ENCODE measurements around the gene DOLPP1.

The DOLPP1 gene

DNA sequence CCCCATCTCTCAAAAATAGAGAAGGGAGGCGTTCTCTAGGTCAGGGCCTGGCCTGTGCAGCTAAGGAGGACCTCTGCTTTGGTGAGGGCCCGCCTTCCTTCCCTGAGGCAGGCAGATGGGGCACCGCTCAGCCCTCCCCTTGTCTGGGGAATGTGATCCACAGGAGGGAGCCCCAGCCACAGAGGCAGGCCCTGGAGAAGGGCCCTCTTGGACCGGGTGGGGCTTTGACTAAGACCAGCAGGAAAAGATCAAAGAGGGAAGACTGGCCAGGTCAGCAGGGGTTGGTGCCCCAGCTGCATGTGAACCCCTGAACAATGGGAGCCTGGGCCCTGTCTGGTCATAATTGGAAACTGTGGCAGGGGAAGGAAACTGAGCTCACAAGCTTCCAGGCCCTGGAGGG lies 52.2 kb downstream of the DOLPP1 start:
- Mint-ChIP-seq H3K4me3 (no peak overlapping the region), H3K4me1 (peaks cover 42% of the 10 kb centered on the region), H3K27ac (peak overlapping the region; percentile 85), H3K9me3 (no peaks in the 10 kb centered on the region), H3K27me3 (ENCODE audit: low read depth, poor library complexity) (no peaks in the 10 kb centered on the region), H3K36me3 (ENCODE audit: low read depth) (peaks cover 50% of the 10 kb centered on the region)
- no peak for TF ChIP-seq CTCF (IDR thresholded peaks at IDR 0.05)
- no peak for DNase-seq

- Mint-ChIP-seq H3K36me3 (ENCODE audit: low read depth) (peaks cover 32% of the 10 kb centered on the region), H3K27ac (peak overlapping the region; percentile 41), H3K9me3 (no peaks in the 10 kb centered on the region), H3K27me3 (ENCODE audit: low read depth, poor library complexity) (no peaks in the 10 kb centered on the region), H3K4me1 (peaks cover 65% of the 10 kb centered on the region), H3K4me3 (no peak overlapping the region)
- no peak for TF ChIP-seq CTCF (IDR thresholded peaks at IDR 0.05)
- DNase-seq, result no peak
Observed at GRCh38 chr9:129135476-129135875, 54.6 kb downstream of the DOLPP1 start.

- H3K4me1 Mint-ChIP-seq, result peaks cover 73% of the 10 kb centered on the region
- H3K4me3 Mint-ChIP-seq, result no peak overlapping the region
- H3K9me3 Mint-ChIP-seq, result no peaks in the 10 kb centered on the region
- DNase-seq, result no peak
- H3K27ac Mint-ChIP-seq, result no peak overlapping the region
- H3K27me3 Mint-ChIP-seq (ENCODE audit: low read depth, poor library complexity), result no peaks in the 10 kb centered on the region
- H3K36me3 Mint-ChIP-seq (ENCODE audit: low read depth), result peaks cover 22% of the 10 kb centered on the region
- TF ChIP-seq CTCF (IDR thresholded peaks at IDR 0.05), result no peak
Observed at GRCh38 chr9:129136446-129137035, 55.6 kb downstream of the DOLPP1 start.

DNA sequence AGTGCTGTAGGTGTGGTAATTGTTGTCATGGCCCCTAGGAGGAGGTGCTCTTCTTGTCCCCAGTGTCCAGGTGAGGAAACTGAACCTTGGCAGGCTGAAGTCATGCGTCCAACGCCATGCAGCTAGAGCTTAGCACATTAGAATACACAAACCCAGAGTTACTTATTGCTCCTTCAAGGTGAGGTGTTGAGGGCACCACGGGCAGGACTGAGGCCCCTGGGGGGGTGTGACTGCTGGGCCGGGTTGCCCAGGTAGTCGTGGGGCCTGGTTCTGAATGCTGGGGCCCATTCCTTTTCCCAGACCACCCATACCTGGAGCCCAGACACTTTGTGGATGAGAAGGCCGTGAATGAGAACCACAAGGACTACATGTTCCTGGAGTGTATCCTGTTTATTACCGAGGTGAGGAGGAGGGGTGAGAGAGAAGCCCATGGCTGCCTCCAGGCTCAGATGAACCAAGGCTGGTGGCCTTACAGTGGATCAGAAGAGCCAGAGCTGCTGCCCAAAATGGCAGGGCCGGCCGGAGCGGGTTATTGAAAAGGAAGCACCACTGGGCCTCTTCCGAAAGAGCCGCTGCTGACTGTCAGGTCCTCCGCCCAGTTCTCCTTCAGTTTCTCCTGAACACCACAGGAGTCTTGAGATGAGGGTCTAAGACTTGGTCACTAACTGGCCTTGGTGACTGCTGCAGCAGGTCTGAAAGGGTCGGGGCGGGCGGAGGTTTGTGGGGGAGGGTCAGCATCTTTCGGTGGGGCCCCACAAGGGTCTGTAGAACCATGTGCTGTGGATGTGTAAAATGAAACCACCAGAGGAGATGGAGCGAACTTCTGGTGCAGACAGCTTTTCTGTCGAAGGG lies 56.6 kb downstream of the DOLPP1 start:
- peaks cover 73% of the 10 kb centered on the region for H3K4me1 Mint-ChIP-seq
- peak overlapping the region; percentile 38 for H3K4me3 Mint-ChIP-seq
- H3K27me3 Mint-ChIP-seq (ENCODE audit: low read depth, poor library complexity), result no peaks in the 10 kb centered on the region
- H3K9me3 Mint-ChIP-seq, result no peaks in the 10 kb centered on the region
- peak overlapping the region; percentile 92 for H3K27ac Mint-ChIP-seq
- no peak for TF ChIP-seq CTCF (IDR thresholded peaks at IDR 0.05)
- no peak for DNase-seq
- H3K36me3 Mint-ChIP-seq (ENCODE audit: low read depth), result peaks cover 17% of the 10 kb centered on the region

GRCh38 chr9:129138144-129138462 lies 57.2 kb downstream of the DOLPP1 start:
- Mint-ChIP-seq H3K4me3 (peak overlapping the region; percentile 23), H3K27me3 (ENCODE audit: low read depth, poor library complexity) (no peaks in the 10 kb centered on the region), H3K4me1 (peaks cover 73% of the 10 kb centered on the region), H3K9me3 (no peaks in the 10 kb centered on the region), H3K36me3 (ENCODE audit: low read depth) (peaks cover 17% of the 10 kb centered on the region), H3K27ac (peak overlapping the region; percentile 92)
- no peak for DNase-seq
- TF ChIP-seq CTCF (IDR thresholded peaks at IDR 0.05), result no peak
